MV-4-11 (cell line): Measurements from ENCODE around the gene FIZ1.
"Not testable (repeated sequence)": the region's sequence is repeated elsewhere in the genome, so short reads cannot be mapped to it uniquely, and the experiment has no call there.

Source experiments
- DNase-seq: peaks from one replicate; lab custom pipeline; 2025; lab: John Stamatoyannopoulos, UW

The FIZ1 gene

DNA sequence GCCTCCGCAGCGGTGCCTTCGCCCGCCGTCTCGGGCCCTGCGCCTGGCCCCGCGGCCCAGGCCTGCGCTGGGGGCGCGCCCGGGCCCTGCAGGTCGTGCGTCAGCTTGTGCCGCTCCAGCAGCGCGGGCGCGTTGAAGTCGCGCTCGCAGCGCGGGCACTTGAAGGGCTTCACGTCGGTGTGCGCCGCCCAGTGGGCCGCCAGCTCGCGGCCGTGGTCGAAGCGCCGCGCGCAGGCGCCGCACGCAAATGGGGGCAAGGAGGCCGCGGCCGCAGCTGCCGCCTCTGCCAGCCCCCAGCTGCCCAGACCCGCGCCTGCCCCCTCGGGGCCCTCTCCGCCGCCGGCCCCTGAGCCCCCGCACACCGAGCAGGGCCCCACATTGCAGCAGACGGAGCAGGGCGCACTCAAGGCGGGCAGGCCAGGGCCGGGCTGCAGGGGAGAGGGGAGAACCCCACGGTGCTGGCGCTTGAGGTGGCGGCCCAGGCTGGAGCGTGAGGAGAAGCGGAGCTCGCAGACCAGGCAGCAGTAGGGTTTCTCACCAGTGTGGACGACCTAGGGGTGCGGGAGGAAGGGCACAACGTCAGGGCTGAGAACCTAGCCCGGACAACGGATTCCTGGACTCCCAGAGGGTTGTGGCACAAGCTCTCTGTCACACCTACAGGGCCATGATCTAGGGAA lies 6.1 kb downstream of the FIZ1 start:
- no peak for DNase-seq

DNA sequence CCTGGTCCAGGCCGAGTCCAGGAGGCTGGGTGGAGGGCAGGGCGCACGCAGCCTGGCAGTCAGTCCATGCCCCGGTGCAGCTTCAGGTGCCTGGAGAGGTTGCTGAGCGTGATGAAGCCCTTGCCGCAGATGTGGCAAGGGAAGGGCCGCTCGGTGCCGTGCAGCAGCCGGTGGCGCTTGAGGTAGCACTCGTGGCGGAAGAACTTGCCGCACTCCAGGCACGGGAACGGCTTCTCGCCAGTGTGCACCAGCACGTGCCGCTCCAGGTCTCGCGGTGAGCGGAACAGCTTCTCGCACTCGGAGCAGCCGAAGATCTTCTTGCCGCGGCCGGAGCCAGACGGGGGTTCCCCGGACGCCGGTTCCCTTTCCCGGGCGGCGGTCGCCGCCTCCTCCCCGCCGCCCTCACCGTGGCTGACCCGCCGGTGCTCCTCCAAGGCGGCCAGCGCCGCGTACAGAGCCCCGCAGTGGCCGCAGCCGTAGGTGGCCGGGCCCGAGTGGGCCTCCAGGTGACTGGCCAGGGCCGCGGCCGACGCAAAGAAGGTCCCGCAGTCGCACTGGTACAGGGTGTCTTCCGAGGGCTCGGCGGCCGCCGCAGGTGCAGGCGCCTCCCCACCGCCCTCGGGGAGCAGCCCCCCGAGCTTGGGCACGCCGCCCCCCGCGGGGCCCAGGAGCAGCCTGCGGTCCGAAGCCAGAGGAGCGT lies 6.8 kb downstream of the FIZ1 start:
- DNase-seq = no peak

GRCh38 chr19:55591555-55591954 lies 7.8 kb downstream of the FIZ1 start:
- DNase-seq = no peak

DNA sequence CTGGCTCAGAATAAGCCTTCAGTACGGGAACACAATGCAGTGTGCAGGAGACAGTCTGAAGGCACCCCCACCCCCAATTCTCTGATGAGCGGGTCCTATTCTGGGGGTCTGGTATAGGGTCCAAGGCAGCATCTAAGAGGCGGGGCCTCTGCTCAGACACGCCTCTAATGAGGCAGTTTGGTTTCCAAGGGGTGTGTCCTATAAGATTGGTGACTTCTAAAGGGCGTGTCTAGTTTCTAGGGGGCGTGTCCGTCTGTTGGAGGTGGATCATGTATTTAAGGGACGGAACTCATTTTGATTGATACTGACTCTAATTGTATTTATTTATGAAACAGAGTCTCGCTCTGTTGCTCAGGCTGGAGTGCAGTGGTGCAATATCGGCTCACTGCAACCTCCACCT lies 8.7 kb downstream of the FIZ1 start:
- DNase-seq = peak; percentile 33

DNA sequence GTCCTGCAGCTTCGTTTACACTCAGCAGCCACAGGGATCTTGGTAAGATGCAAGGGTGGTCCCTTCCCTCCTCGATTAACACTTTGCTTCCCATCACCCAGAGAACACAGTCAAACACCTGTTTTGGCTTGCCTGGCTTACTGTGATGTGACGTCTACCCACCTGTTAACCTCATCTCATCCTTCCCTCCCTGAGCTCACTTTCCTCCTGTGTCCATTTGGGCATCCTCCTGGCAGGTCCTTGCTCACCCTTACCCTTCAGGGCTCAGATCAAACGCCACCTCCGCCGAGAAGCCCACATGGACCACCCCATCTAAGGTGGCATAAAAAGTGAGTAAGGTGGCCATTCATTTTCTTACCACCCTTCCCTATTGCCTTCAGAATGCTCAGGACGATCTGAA lies 9.2 kb downstream of the FIZ1 start:
- DNase-seq = no peak

GRCh38 chr19:55588738-55589137 lies 10.6 kb downstream of the FIZ1 start:
- DNase-seq = no peak

DNA sequence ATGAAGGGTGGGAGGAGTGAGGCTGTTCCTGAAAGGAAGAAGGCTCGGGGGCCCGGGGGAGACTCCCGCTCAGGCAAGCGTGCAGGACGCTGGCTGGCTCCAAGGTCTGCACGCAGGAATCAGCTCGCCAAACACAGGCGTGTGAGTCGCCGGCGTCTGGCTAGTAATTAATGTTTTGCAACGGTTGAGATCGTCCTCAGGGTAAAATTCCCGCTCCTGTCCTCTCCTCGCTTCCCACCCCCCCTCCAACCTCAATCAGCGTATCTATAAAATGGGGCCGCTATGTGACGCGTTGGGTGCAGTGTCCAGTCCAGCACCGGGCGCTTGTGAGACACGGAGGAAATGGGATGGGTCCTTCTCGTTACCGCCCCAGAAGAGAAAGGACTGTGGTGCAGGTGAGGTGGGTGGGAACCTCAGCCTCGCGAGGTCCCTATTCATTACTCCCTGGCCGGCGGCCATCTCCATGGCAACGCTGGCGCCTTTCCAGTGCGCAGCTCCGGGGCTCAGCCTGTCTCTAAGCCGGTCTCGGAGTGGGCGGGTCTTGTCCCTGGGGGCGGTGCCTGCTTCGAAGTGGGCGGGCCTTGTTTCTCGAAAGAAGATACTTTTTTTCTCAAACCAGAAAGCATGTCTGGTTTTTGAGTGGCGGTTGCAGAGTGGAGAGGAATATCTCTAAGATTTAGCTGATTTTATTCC lies 12.2 kb downstream of the FIZ1 start:
- DNase-seq = peak; percentile 96

DNA sequence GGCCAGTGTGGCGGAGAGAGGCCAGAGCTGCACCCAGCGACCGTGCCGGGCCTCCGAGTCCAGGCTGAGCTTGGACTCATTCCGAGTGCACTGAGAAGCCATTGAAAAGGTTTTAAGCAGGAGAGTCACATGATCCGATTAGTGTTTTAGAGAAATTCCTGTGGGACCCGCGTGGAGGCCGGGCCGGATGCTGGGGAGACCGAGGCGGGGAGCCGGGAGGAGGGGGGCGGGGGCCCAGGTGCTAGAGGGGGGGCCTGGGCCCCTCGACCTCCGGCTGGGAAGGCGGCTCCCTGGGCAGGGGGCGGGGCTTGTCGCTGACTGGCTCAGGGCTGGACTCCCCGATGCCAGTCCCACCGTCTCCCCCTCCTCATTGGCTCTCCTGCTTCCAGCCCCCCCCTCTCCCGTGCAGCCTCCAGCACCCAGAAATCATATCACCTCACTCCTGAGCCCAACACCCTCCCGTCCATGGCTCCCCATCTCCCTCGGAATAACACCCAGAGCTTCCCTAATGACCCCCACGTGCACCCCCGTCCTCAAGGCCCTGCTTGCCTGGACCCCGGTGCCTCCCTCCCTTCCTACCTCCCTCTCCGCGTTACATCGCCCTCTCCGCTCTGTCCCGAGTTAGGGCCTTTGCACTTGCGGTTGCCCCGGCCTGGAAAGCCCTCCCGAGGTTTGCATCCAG lies 13.5 kb downstream of the FIZ1 start:
- DNase-seq = no peak

- no peak for DNase-seq
Measured at GRCh38 chr19:55584871-55585270, 14.4 kb downstream of the FIZ1 start.

GRCh38 chr19:55583897-55584296 lies 15.4 kb downstream of the FIZ1 start:
- DNase-seq = peak; percentile 25

- not testable (repeated sequence) for DNase-seq
Measured at GRCh38 chr19:55582284-55582683, 17.0 kb downstream of the FIZ1 start.

GRCh38 chr19:55581823-55582223 lies 17.5 kb downstream of the FIZ1 start:
- DNase-seq = no peak

- DNase-seq = no peak
Measured at GRCh38 chr19:55581145-55581822, 18.0 kb downstream of the FIZ1 start.

- peak; percentile 83 for DNase-seq
Measured at GRCh38 chr19:55580628-55581144, 18.6 kb downstream of the FIZ1 start, which contains the start of gene ZNF579. ZNF579 (minus strand) TSS chr19:55580848; CDS start chr19:55579639, 1,209 bp downstream.

DNA sequence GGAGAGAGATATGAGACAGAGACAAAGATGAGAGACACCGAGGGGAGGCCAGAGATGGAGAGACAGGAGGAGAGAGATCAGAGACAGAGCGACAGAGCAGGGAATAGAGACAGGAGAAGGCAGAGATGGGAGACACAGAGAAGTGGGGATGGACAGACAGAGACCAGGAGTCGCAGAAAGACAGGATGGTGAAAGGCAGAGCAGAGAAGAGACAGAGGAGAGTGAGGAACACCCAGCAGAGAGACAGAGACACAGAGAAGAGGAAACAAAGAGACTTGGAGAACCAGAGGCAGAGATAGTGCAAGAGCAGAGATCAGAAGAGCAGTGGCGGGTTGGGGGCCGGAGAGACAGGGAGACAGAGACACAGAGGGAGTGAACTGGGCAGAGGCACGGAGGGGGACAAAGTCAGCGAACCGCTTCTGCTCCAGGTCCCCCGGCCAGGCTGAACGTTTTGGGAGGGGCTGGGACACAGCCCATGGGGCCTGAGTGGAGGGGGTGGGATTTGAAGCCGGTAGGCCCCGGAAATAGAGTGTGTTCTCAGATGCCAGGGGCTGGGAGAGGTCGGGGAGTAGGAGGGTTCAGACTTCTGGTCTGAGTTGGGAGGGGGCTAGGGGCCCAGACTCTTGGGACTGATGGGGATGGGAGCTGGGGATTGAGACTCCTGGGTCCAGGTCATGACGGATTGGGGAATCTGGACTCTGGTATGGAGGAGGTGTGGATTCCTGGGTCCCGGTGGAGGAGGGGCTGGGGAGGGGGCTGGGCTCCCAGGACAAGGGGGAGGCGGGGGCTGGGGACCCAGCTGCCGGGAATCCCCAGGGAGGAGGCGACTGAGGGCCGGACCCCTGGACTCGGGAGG lies 19.3 kb downstream of the FIZ1 start:
- DNase-seq = no peak

DNA sequence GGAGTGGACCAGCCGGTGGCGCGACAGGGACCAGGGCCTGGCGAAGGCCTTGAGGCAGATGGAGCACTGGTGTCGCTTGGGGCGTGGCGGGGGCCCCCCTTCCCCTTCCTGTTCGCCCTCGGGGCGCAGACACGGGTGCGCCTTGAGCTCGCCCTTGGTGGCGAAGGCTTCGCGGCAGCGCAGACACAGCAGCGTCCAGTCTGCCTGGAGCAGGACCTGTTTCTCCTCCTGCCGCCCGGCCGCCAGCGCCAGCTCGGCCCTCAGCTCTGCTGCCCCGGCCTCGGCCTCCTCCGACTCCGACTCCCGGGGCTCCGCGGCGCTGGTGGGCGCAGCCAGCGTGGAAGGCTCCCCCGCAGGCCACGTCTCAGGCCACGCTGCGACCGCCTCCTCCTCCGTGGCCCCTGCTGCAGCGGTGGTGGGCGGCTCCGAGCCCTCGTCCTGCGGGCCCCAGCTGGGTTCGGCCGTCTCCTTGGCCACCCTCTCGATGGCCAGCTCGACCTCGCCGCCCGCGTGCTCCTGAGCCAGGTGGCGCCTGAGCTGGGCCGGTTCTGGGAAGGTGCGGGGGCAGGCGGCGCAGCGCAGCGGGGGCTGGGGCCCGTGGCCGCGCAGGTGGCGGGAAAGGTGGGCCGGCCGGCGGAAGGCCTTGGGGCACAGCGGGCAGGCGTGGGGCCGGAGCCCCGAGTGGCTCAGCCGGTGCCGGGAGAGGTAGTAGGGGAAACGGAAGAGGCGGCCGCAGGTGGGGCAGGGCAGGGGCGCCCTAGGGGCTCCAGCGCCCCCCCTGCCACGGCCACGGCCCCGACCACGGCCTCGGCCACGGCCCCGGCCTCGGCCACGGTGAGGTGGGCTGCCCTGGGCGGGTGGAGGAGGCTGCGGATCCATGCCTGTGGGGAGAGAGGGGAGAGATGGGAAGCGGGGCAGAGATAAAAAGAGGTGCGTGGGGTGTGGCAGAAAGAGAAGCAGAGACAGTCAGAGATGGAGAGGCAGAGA lies 20.3 kb downstream of the FIZ1 start:
- DNase-seq = no peak

GRCh38 chr19:55578031-55578760 lies 21.1 kb downstream of the FIZ1 start:
- no peak for DNase-seq

- DNase-seq = no peak
Measured at GRCh38 chr19:55576746-55577145, 22.6 kb downstream of the FIZ1 start.

DNA sequence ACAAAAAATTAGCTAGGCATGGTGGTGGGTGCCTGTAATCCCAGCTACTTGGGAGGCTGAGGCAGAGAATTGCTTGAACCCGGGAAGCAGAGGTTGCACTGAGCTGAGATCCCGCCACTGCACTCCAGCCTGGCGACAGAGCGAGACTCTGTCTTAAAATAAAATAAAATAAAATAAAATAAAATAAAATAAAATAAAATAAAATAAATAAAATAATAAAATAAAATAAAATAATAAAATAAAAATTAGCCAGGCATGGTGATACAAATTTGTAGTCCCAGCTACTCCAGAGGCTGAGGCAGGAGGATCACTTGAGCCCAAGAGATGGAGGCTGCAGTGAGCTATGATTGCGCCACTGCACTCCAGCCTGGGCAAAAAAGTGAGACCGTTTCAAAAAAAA lies 25.4 kb downstream of the FIZ1 start:
- DNase-seq = not testable (repeated sequence)
